ENCODE results near the gene SCARB1.
A peak's percentile ranks its signal among the peaks of the same experiment; 100 is the strongest.
"Not testable (repeated sequence)": the region's sequence is repeated elsewhere in the genome, so short reads cannot be mapped to it uniquely, and the experiment has no call there.

SCARB1 gene, protein sequence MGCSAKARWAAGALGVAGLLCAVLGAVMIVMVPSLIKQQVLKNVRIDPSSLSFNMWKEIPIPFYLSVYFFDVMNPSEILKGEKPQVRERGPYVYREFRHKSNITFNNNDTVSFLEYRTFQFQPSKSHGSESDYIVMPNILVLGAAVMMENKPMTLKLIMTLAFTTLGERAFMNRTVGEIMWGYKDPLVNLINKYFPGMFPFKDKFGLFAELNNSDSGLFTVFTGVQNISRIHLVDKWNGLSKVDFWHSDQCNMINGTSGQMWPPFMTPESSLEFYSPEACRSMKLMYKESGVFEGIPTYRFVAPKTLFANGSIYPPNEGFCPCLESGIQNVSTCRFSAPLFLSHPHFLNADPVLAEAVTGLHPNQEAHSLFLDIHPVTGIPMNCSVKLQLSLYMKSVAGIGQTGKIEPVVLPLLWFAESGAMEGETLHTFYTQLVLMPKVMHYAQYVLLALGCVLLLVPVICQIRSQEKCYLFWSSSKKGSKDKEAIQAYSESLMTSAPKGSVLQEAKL

DNA sequence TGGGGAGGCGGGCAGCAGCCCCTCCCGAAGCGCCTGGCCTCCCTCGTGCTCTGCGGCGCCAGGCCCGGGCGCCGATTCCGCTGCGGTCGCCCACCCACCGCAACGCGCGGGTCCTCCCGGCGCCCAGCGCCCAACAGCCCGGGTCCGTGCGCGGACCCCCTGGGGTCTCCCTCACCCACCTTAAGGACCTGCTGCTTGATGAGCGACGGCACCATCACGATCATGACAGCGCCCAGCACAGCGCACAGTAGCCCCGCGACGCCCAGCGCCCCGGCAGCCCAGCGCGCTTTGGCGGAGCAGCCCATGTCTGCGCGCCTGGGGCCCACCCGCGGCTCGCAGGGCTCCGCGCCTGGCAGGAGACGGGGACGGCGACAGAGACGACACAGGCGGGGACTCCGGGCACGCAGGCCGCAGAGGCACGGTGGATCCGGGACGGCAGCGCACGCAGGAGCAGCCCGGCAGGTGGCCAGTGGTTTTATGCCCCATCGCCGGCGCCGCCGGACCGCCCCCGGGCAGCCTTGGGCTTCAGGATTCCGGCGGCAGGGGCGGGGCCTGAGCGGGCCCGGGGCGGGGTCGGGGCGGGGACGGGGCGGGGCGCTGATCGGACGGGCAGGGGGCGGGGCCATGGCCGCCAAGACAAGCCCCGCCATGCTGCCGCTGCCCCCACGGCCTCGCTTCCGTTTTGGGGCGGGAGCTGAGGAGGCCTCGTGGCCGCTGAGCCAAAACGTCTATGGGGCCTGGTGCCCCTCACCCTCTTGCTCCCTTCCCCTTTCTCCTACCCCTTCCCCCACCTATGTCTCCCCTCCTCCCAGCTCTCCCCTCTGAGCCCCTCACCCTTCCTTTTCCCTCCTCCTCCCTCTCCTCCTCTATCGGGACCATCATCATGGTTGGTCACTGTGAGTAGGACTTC is at the start of gene SCARB1:
SCARB1 (minus strand) TSS at position 449 of the 910 bp plus-strand sequence; CDS start at position 305, 144 bp downstream.
- DNase-seq, result peak; percentile 85

DNA sequence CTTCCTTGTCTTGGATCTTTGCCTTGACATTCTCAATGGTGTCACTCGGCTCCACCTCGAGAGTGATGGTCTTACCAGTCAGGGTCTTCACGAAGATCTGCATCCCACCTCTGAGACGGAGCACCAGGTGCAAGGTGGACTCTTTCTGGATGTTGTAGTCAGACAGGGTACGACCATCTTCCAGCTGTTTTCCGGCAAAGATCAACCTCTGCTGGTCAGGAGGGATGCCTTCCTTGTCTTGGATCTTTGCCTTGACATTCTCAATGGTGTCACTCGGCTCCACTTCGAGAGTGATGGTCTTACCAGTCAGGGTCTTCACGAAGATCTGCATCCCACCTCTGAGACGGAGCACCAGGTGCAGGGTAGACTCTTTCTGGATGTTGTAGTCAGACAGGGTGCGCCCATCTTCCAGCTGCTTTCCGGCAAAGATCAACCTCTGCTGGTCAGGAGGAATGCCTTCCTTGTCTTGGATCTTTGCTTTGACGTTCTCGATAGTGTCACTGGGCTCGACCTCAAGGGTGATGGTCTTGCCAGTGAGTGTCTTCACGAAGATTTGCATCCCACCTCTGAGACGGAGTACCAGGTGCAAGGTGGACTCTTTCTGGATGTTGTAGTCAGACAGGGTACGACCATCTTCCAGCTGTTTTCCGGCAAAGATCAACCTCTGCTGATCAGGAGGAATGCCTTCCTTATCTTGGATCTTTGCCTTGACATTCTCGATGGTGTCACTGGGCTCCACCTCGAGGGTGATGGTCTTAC is 49.0 kb upstream of the SCARB1 start:
- DNase-seq, result not testable (repeated sequence)

DNA sequence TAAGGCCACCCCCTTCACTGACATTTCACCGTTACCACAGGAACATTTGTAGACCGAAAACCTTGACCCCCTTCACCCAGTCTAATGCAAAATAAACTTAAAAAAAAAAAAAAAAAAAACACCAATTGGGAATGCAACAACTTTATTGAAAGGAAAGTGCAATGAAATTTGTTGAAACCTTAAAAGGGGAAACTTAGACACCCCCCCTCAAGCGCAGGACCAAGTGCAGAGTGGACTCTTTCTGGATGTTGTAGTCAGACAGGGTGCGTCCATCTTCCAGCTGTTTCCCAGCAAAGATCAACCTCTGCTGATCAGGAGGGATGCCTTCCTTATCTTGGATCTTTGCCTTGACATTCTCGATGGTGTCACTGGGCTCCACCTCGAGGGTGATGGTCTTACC is 47.9 kb upstream of the SCARB1 start:
- not testable (repeated sequence) for DNase-seq

DNA sequence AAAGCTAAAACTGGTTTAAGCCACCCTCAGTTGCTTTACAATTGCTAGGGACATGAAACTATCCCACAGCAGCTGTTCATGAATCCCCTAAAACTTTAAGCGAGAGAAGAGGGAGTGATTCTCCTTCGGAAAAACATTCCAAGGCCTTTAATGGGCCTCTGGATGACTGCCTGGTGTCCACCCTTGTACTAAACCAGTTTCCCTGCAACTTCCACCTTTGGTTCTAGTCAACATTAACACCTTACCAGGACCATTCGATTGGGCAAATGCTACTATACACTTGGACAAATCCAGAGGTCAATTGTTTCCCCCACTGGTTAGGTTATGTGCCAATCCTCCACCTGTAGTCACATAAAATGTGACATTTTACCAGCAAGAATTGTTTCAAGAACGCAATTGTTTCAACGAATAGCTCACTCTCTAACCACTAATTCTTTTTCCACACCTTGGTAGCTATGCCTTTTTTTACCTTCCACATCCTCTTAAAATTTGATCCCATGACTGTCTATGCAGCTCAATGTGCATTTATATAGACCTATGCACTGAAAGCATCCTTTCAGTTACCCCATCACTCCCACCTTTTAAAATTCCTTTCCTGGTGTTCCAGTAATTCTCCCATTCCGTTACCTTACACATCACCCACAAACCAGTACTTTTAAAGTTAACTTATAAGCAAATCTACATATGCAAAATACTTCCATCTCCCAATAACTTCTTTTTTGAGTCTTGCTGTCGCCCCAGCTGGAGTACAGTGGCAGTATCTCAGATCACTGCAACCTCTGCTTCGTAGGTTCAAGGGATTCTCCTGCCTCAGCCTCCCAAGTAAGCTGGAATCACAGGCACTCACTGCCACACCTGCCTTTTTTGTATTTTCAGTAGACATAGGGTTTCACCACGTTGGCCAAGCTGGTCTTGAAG is 47.2 kb upstream of the SCARB1 start:
- DNase-seq, result no peak

DNA sequence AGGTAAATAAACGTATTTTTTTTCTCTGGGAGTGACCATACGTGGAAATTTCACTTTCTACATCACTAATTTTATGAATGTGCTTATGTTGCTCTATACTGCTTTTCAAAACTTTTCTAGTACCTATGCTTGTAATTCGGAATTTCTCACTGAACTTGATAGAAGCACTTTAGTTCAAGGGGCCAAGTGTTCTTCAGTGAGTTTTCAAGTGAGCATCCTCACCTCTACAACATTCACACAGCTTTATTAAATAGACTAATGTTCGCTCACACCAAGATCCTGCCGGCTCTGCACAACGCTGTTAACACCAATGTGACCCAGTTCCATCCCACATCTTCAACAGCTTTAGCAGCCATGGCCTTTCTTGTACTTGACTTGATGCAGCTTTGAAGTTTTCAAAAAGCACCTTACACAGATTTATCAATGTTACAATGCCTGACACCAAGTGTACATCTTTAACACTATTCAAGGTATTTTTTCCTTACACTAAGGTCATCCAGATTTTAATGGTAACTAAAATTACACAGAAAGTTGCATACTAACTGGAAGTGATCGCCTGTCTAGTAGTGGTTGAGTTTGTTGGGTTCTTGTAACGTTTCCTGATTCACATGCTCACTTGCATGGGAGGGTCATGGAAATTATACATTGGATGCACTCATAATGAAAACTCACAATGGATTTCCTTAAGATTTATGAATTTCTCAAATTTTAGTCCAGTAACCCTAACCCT is 46.3 kb upstream of the SCARB1 start:
- DNase-seq, result no peak

DNA sequence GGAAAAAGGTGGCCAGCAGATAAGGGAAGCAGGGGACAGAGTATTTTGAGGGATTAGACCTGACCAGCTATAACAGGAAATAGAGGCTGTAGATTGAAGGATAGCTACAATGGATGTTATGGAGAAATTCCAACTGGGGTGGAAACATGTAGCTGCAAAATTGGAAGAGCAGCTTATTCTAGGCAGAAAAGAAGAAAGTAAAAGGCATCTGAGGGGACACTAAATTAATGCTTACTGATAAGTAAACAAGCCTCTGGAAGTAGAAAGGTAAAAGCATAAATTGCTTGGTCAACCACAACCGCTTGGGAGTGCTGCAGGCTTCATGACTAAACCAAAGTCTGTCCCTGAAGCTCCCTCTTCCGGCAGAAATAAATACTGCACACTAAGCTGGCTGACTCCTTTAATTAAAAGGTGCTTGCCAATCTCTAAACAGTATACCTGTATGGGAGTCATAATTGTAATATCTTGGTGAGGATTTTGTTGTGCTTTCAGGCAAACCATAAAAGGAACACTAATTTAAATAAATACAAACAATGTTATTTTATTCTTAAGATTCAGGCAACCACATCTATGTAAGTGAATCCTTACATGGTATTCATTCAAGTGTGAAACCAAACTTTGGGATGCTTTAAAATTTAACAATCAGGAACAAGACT is 43.1 kb upstream of the SCARB1 start:
- DNase-seq, result peak; percentile 96

DNA sequence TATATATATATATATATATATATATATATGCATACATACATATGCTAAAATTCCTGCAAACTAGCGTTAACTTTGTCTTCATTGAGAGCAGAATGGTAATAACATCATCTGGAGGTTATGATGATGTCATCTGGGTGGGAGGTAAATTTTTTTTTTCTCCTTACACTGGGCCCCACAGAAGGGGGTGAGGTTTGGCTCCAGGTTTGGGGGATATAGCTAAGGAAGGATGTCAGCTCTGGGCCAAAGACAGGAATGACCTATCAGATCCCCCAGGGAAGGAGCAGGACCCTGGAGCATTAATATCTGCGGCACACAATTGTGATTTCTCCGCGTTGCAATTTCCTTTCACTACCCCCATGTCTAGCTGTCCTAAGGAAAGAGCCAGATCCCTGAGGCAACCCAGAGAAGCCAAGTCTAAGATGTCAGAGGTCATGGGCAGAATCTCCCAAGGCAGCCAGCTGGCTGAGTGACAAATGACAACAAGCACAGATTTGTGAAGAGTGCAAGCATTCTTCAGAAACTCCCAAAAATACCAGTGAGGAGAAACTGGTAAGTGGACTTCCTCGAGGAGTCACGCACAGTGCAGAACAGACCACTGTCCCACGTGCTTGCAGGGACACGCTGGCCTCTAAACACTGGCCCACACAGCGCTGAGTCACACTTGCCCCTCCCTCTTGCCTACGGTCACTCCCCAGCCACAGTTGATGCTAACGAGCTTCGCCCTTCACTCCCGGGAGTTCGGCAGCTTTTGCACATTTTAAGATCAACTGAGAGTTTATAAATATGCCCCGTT is 40.8 kb upstream of the SCARB1 start:
- DNase-seq, result peak; percentile 46

DNA sequence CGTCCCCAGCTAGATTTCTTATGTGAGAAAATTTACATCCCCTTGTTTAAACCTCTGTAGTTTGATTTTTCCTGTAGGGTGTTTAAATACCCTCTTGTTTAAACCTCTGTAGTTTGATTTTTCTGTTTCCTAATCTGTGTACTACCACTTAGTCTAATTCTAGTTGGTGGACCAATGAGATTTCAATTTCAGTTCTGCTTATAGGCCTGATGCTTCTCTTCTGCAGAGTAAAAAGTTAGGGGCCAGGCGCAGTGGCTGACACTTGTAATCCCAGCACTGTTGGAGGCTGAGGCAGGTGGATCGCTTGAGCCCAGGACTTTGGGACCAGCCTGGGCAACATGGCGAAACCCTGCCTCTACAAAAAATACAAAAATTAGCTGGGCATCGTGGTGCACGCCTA is 39.3 kb upstream of the SCARB1 start:
- DNase-seq, result no peak

DNA sequence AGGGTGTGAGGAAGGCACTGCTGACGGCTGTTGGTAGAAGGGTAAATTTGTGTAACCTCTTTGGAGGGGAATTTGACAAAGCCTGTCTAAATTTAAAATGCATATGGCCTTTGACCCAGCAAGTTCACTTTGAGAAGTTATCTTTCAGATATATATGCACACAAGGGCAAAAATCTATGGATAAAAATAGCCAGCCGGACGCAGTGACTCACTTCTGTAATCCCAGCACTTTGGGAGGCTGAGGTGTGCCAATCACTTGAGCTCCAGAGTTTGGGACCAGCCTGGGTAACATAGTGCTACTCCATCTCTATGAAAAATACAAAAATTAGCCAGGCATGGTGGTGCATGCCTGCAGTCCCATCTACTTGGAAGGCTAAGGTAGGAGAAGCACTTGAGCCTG is 37.3 kb upstream of the SCARB1 start:
- DNase-seq, result no peak

DNA sequence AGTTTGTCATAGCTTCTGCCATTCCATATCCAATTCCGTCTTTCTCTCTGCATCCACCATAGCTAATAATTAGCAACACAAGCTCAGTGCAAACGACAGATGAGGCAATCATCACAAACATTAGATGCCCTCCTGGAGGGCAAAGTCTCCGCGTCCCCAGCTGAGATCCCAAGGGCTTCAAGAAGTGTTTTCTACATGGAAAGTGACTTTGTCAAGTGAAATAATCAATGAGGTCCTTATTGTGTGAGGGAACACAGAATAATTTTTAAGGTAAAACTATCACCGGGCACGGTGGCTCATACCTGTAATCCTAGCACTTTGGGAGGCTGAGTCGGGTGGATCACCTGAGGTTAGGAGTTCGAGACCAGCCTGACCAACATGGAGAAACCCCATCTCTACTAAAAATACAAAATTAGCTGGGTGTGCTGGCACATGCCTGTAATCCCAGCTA is 36.7 kb upstream of the SCARB1 start:
- DNase-seq, result not testable (repeated sequence)

DNA sequence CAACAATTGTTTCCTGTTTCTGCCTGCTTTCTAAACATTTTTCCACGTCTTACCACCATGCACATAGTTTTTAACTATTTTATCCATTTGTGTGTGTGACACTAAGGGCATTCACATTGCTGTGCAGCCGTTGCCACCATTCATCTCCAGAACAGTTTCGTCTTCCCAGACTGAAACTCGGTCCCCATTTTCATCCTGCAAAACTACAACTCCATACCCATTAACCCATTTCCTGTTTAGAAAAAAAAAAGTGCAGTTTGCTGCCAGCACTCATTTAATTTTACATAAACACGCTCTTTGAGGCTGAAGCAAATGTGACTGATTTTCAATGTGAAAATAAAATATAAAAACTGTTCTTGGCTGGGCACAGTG is 35.2 kb upstream of the SCARB1 start:
- DNase-seq, result no peak

DNA sequence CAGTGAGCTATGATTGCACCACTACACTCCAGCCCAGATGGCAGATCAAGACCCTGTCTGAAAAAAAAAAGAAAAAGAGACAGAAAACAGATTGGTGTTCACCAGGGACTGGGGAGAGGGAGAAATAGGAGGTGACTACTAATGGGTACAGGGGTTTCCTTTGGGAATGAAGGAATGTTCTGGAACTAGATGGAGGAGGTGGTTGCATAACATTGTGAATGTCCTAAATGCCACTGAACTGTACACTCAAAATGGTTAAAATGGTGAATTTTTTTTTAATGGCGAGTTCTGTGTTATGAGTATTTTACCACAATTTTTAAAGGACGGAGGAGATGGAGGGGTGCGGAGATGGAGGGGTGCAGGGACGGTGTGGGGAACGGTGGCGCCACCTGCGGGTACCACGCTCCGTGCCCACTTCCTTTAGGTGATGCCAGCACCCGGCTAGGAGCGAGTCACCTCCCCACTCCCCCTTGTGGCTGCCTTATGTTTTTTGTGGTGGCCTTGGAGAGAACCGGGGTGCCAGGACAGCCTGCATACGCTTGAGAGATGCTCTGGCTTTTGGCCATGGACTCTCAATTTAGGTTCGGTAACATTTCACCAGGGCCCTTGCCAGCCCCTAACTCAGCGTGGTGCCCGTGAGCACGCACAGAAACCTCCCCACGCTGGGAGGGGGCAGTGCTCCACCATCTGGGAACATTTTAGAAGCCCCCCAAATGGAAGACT is 34.7 kb upstream of the SCARB1 start:
- DNase-seq, result peak; percentile 85

DNA sequence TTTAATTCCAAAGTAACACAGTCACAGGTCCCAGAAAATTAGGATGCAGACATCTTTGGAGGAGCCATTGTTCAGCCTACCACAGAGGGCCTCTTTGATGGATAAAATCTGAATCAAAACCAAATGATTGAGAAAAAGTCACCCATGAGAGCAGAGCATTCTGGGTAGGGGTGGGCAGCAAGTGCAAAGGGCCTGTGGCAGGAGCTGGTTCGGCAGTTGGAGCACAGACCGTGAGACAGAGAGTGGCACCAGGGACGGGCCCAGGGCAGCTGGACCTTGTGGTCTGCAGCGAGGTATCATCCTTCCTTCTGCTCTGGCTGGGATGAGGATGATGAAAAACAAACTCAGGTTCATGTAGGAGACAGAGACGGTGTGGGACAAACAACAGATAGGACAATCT is 32.8 kb upstream of the SCARB1 start:
- DNase-seq, result no peak

DNA sequence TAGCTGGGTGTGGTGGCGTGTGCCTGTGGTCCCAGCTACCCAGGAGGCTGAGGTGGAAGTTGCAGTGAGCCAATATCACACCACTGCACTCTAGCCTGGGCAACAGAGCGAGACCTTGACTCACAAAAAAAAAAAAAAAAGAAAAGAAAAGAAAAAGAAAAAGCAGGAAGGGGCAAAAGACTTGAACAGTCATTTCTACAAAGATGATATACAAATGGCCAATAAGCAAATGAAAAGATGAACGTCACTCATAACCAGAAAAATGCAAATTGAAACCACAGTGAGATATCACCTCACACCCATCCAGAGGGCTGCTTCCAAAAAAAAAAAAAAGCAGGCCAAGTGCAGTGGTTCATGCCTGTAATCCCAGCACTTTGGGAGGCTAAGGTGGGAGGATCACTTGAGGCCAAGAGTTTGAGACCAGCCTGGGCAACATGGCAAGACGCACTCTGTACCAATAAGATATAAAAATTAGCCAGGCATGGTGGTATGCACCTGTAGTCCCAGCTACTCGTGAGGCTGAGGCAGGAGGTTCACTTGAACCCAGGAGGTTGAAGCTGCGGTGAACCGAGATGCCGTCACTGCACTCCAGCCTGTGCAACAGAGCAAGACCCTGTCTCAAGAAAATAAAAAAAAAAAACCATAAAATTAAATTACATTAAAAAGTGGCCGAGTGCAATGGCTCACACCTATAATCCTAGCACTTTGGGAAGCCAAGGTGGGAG is 30.3 kb upstream of the SCARB1 start:
- no peak for DNase-seq

DNA sequence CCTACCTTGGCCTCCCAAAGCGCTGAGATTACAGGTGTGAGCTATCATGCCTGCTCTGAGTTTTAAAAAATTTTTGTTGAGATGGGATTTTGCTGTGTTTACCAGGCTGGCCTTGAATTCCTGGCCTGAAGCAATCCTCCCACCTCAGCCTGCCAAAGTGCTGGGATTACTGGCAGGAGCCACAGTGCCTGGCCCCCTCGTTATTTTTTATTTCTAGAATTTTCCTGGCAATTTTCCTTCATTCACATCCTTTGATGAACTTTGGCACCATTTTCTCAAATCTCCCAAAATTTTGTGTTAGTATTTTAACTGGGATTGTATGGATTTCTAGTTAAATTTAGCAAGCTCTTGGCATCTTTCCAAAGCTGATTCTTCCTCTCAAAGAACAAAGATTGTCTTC is 24.6 kb upstream of the SCARB1 start:
- DNase-seq, result no peak

DNA sequence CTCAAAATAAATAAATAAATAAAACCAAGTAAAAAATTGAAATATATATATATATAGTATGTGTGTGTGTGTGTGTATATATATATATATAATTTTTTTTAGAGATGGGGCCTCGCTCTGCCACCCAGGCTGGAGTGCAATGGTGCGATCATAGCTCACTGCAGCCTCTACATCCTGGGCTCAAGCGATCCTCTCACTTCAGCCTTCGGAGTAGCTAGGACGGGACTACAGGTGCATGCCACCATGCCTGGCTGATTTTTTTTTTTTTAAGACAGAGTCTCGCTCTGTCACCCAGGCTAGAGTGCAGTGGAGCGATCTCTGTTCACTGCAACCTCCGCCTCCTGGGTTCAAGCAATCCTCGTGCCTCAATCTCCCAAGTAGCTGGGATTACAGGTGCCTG is 24.1 kb upstream of the SCARB1 start:
- DNase-seq, result not testable (repeated sequence)

DNA sequence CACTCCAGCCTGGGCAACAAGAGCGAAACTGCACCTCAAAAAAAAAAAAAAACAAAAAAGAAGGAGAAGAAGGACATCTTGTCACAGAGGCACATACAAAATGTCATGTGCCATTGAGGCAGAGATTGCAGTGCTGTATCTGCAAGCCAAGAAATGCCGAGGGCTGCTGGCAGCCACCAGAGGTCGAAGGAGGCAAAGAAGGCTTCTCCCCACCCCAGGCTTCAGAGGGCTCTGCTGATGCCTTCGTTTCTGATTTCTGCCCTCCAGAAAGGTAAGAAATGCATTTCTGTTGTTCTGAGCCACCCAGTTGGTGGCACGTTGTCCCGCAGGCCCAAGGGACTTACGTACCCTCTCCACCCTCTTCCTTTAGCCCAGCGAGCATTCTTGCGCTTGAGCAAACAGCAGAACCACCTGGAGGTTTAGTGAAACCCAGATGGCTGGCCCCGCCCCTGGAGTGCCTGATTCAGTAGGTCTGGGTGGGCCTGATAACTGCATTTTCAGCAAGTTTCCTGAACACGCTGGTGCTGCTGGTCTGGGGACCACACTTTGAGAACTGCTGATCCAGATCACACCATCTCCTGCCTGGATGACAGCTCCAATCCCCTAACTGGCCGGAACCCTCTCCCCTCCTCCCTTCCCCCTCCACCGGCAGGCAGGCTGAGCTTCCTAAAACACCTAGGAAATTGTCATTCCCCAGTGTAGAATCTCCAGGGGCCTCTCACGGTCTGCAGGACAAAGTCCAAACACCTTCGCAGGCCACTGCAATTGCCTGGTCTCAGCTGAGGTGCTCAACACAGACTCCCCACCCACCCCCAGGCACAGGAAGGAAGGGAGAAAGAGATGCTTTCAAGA is 21.1 kb upstream of the SCARB1 start:
- DNase-seq, result peak; percentile 92

Measured in hematopoietic multipotent progenitor cell treated with erythropoietin and hydrocortisone succinate and interleukin-3 and kit ligand, for 8 days (in vitro differentiated cells).